ENCODE measurements around the gene ENO3.

The ENO3 gene

DNA sequence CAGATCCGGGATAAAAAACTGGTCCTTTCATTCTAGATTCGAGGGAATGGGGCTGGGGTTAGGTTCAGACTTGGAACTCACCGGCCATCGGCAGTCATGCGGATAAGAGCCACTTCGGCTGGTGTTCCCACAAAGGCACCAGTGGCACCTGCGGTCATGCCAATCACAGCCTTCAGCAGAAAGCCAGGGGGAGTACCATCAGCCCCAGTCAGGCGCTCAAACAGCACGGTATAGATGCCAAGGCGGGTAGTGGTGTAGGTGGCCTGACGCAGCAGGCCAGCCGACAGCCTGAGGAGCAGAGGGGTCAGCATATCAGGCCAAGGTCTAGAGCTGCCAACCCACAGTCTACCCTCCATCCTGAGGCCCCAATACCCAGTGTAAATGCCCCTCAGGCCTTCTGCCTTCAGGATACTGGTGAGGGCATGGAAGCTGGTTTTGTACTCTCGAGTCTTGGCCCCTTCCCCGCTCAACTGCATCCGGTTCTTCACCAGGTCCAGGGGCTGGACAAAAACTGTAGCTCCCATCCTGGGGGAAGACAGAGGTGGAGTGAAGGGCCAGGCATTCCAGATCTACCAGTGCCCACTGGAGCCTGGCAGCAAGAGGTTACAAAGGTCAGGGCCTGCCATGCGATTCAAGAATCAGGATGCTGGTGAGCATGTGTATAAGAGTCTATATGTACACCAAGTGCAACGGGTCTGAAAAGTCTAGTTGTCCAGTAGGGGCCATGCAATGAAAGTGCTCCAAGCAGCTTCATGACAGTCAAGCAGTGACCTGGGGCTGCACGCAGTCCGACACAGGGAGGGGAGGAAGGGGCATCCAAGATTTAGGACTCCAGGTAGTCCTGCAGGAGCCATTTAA, 12.0 kb upstream of the ENO3 start:
- Histone ChIP-seq H3K4me3 (ENCODE audit: low read length) (peak overlapping the region; percentile 70), H3K27me3 (ENCODE audit: control insufficient read depth, insufficient read depth, low read length) (no peaks in the 10 kb centered on the region), H3K9ac (ENCODE audit: low read length) (peak overlapping the region; percentile 93), H3K36me3 (ENCODE audit: control insufficient read depth, insufficient read depth, low read length) (peaks cover 5% of the 10 kb centered on the region), H3K4me1 (ENCODE audit: control insufficient read depth, insufficient read depth, low read length) (peaks cover 33% of the 10 kb centered on the region), H3K9me3 (ENCODE audit: control insufficient read depth, low read length) (no peaks in the 10 kb centered on the region)

- Histone ChIP-seq H3K36me3 (ENCODE audit: control insufficient read depth, insufficient read depth, low read length) (peaks cover 5% of the 10 kb centered on the region), H3K4me1 (ENCODE audit: control insufficient read depth, insufficient read depth, low read length) (peaks cover 33% of the 10 kb centered on the region), H3K9ac (ENCODE audit: low read length) (peak overlapping the region; percentile 93)
These were observed 11.4 kb upstream of the ENO3 start for GRCh38 chr17:4939546-4939795.

DNA sequence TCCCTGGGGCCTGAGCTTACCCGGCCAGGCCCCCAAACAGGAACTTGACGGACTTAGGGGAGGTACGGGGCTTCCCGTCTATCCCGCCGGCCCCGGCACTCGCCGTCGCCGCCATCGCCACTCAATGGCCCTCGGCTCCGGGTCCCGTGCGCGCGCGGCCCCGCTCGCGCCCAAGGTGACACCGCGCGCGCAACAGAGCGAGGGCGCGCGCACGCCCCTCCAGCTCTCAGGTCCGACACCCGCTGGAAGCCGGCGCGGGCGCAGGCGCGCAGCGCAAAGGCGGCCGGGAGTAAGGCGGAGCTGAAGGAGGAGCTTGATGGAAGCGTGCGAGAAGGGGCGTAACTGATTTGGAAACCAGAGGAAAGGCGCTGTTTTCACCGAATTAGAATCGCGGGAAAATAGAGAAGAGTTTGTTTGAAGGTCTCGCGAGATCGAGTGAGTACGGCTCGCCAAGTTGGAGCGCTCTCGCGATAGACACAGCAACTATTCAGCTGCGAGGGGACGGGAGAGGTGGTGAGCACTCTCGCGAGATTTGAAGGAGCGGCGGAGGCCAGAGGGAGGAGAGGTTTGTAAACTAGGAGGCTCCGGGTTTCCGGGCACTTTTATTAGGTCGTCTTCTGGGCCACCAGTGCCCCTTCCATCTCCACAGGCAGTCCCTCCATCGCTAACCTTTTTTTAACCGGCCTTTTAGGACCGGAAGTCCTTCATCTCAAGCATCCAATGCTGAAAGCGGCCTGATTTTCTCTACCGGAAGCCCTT, 10.9 kb upstream of the ENO3 start, which contains the start of the genes RNF167 and SLC25A11:
RNF167 (plus strand) TSS at position 473 of the 759 bp plus-strand sequence. CDS start 642 bp downstream, outside the sequence.
SLC25A11 (minus strand) TSS at position 251 of the 759 bp plus-strand sequence; CDS start at position 115, 136 bp downstream.
- peak within 1 kb of the TSS; percentile 93 for H3K9ac ChIP-seq (ENCODE audit: low read length)
- no peaks in the 10 kb centered on the region for H3K27me3 ChIP-seq (ENCODE audit: control insufficient read depth, insufficient read depth, low read length)
- peak within 1 kb of the TSS; percentile 70 for H3K4me3 ChIP-seq (ENCODE audit: low read length)
- H3K9me3 ChIP-seq (ENCODE audit: control insufficient read depth, low read length) = no peaks in the 10 kb centered on the region
- peaks cover 9% of the 10 kb centered on the region for H3K36me3 ChIP-seq (ENCODE audit: control insufficient read depth, insufficient read depth, low read length)
- H3K4me1 ChIP-seq (ENCODE audit: control insufficient read depth, insufficient read depth, low read length) = peaks cover 38% of the 10 kb centered on the region

More at GRCh38 chr17:4939546-4939795, 11.4 kb upstream of the ENO3 start:
- Histone ChIP-seq H3K4me3 (ENCODE audit: low read length) (peak overlapping the region; percentile 70), H3K27me3 (ENCODE audit: control insufficient read depth, insufficient read depth, low read length) (no peaks in the 10 kb centered on the region), H3K9me3 (ENCODE audit: control insufficient read depth, low read length) (no peaks in the 10 kb centered on the region)

DNA sequence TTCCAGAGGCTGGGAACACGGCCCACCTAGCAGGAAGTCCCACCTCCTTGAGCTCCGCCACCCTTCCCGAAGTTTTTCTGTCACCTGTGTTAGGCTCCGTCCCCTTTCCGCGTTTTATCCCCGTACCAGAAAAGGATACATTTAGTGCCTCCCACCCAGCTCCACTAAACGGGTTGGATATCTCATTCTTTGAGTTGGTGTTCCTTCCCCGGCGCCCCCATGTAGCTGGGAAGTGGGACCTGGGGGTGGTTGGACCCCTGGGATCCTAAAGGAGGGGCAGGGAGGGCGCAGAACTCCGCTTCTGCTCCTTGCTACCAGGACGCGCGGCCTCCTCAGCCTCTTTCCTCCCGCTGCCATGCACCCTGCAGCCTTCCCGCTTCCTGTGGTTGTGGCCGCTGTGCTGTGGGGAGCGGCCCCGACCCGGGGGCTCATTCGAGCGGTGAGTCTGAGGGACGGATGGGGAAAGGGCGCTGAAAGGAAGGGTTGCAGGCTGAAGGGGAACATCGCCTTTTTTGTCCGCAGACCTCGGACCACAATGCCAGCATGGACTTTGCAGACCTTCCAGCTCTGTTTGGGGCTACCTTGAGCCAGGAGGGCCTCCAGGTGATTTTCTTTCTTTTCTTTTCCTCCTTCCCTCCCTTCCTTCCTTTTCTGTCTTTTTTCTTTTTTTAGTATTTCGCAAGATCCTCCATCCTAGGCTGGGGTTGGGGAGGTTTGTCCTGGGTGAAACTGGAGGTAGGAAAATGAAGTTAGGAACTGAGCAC, 10.2 kb upstream of the ENO3 start:
- Histone ChIP-seq H3K36me3 (ENCODE audit: control insufficient read depth, insufficient read depth, low read length) (peaks cover 9% of the 10 kb centered on the region), H3K9me3 (ENCODE audit: control insufficient read depth, low read length) (no peaks in the 10 kb centered on the region), H3K27me3 (ENCODE audit: control insufficient read depth, insufficient read depth, low read length) (no peaks in the 10 kb centered on the region), H3K4me3 (ENCODE audit: low read length) (peak overlapping the region; percentile 70), H3K9ac (ENCODE audit: low read length) (peak overlapping the region; percentile 93), H3K4me1 (ENCODE audit: control insufficient read depth, insufficient read depth, low read length) (peaks cover 46% of the 10 kb centered on the region)

DNA sequence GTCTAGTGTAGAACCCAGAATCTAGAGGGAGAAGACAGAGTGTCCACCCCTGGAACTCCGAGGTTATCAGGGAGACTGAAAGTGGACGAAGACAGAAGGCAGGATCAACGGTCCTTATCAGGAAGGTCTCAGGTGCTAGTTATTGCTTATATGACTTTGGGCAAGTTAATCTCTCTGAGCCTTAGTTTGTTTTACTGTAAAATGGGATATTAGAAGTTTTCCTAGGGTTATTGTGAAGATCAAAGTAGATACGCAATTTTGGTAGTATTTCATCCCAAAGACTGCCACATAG, 9.7 kb upstream of the ENO3 start:
- peak overlapping the region; percentile 70 for H3K4me3 ChIP-seq (ENCODE audit: low read length)
- peaks cover 50% of the 10 kb centered on the region for H3K4me1 ChIP-seq (ENCODE audit: control insufficient read depth, insufficient read depth, low read length)
- H3K9me3 ChIP-seq (ENCODE audit: control insufficient read depth, low read length) = no peaks in the 10 kb centered on the region
- H3K27me3 ChIP-seq (ENCODE audit: control insufficient read depth, insufficient read depth, low read length) = no peaks in the 10 kb centered on the region
- peak overlapping the region; percentile 93 for H3K9ac ChIP-seq (ENCODE audit: low read length)
- H3K36me3 ChIP-seq (ENCODE audit: control insufficient read depth, insufficient read depth, low read length) = peaks cover 9% of the 10 kb centered on the region

- Histone ChIP-seq H3K9me3 (ENCODE audit: control insufficient read depth, low read length) (no peaks in the 10 kb centered on the region), H3K36me3 (ENCODE audit: control insufficient read depth, insufficient read depth, low read length) (peaks cover 5% of the 10 kb centered on the region), H3K9ac (ENCODE audit: low read length) (no peak overlapping the region), H3K27me3 (ENCODE audit: control insufficient read depth, insufficient read depth, low read length) (no peaks in the 10 kb centered on the region), H3K4me3 (ENCODE audit: low read length) (no peak overlapping the region), H3K4me1 (ENCODE audit: control insufficient read depth, insufficient read depth, low read length) (peaks cover 54% of the 10 kb centered on the region)
These were observed 8.0 kb upstream of the ENO3 start for GRCh38 chr17:4942760-4943508.

DNA sequence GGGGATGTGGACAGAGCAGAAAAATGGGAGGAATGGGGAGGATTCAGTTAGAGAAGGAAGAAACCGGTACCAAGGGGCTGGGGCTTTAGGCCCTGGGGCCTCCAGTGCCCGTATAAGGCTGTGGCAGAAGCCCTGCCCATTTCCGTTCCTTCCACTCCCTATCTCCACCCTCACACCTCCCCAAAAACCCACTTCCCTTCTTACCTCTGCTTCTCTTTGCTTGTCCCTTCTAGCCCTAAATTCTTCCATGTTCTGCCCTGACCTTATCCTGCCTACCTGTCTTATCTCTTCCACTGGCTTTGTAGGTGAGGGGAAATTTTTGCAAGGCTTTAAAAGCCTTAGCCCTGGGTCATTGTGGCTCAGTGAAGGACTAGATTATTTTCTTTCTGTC, 6.8 kb upstream of the ENO3 start:
- peaks cover 42% of the 10 kb centered on the region for H3K4me1 ChIP-seq (ENCODE audit: control insufficient read depth, insufficient read depth, low read length)
- H3K4me3 ChIP-seq (ENCODE audit: low read length) = no peak overlapping the region
- H3K9ac ChIP-seq (ENCODE audit: low read length) = peak overlapping the region; percentile 42

DNA sequence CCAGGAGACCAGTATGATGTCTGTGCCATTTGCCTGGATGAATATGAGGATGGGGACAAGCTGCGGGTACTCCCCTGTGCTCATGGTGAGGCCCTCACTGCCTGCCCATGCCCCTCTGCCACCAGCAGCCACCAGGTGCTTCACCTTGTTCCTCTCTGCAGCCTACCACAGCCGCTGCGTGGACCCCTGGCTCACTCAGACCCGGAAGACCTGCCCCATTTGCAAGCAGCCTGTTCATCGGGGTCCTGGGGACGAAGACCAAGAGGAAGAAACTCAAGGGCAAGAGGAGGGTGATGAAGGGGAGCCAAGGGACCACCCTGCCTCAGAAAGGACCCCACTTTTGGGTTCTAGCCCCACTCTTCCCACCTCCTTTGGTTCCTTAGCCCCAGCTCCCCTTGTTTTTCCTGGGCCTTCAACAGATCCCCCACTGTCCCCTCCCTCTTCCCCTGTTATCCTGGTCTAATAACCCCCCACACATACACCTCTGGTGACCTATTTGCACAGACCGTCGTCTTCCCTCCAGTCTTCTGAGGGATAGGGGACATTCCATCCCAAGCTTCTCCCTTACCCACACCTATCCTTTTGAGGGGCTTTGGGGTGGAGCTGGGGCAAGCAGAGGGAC, 6.3 kb upstream of the ENO3 start:
- Histone ChIP-seq H3K9me3 (ENCODE audit: control insufficient read depth, low read length) (no peaks in the 10 kb centered on the region), H3K36me3 (ENCODE audit: control insufficient read depth, insufficient read depth, low read length) (peaks cover 5% of the 10 kb centered on the region), H3K4me3 (ENCODE audit: low read length) (peak overlapping the region; percentile 21), H3K27me3 (ENCODE audit: control insufficient read depth, insufficient read depth, low read length) (no peaks in the 10 kb centered on the region), H3K9ac (ENCODE audit: low read length) (peak overlapping the region; percentile 42), H3K4me1 (ENCODE audit: control insufficient read depth, insufficient read depth, low read length) (peaks cover 41% of the 10 kb centered on the region)

More for the DNA sequence above, 6.8 kb upstream of the ENO3 start:
- Histone ChIP-seq H3K36me3 (ENCODE audit: control insufficient read depth, insufficient read depth, low read length) (peaks cover 5% of the 10 kb centered on the region), H3K9me3 (ENCODE audit: control insufficient read depth, low read length) (no peaks in the 10 kb centered on the region), H3K27me3 (ENCODE audit: control insufficient read depth, insufficient read depth, low read length) (no peaks in the 10 kb centered on the region)

- H3K36me3 ChIP-seq (ENCODE audit: control insufficient read depth, insufficient read depth, low read length) = peaks cover 5% of the 10 kb centered on the region
- peak overlapping the region; percentile 42 for H3K9ac ChIP-seq (ENCODE audit: low read length)
- H3K4me1 ChIP-seq (ENCODE audit: control insufficient read depth, insufficient read depth, low read length) = peaks cover 43% of the 10 kb centered on the region
- H3K27me3 ChIP-seq (ENCODE audit: control insufficient read depth, insufficient read depth, low read length) = no peaks in the 10 kb centered on the region
- peak overlapping the region; percentile 21 for H3K4me3 ChIP-seq (ENCODE audit: low read length)
- H3K9me3 ChIP-seq (ENCODE audit: control insufficient read depth, low read length) = no peaks in the 10 kb centered on the region
These were observed 5.6 kb upstream of the ENO3 start for GRCh38 chr17:4945176-4945943.

DNA sequence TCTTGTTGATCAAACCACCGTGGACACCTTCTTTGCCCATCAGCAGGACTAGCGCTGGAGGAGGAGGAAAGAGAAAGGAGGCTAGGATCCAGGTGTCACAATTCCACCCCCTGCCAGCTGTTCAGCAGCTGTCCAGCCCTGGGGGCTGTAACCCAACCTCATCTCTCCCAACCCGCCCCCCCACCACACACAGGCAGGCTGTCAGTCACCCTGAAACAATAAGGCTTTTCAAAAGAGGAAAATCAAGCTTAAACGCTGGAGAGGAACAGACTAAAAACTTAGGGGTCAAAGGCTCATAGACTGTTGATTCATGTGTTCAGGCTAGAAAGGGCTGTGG, 5.0 kb upstream of the ENO3 start:
- H3K9me3 ChIP-seq (ENCODE audit: control insufficient read depth, low read length) = no peaks in the 10 kb centered on the region
- no peaks in the 10 kb centered on the region for H3K27me3 ChIP-seq (ENCODE audit: control insufficient read depth, insufficient read depth, low read length)
- H3K4me1 ChIP-seq (ENCODE audit: control insufficient read depth, insufficient read depth, low read length) = peaks cover 42% of the 10 kb centered on the region
- H3K4me3 ChIP-seq (ENCODE audit: low read length) = peak overlapping the region; percentile 44
- H3K9ac ChIP-seq (ENCODE audit: low read length) = peak overlapping the region; percentile 99
- peaks cover 5% of the 10 kb centered on the region for H3K36me3 ChIP-seq (ENCODE audit: control insufficient read depth, insufficient read depth, low read length)

Data from mucosa of stomach (tissue), 1 donor.